GM12891 (cell line): ENCODE results near the gene DCT.

ENCODE experiments used
- PAX5 ChIP-seq: IDR thresholded peaks from 2 replicates; pipeline ENCODE4 v1.6.1; 2011; ENCODE audit warnings: low read length, moderate library complexity, mild to moderate bottlenecking; ENCODE audit not compliant: insufficient read depth, severe bottlenecking
- POLR2A ChIP-seq: IDR thresholded peaks from 2 replicates; pipeline ENCODE4 v1.6.1; 2011; ENCODE audit warnings: low read depth, low read length, control low read depth
- POLR2AphosphoS5 ChIP-seq: IDR thresholded peaks from 2 replicates; pipeline ENCODE4 v1.6.1; 2011; ENCODE audit warnings: low read depth, low read length, control low read depth
- POU2F2 ChIP-seq: IDR thresholded peaks from 2 replicates; pipeline ENCODE4 v1.6.1; 2011; ENCODE audit warnings: low read depth, mild to moderate bottlenecking, control low read depth, low read length, moderate library complexity
- SPI1 ChIP-seq: IDR thresholded peaks from 2 replicates; pipeline ENCODE4 v1.6.1; 2011; ENCODE audit warnings: low read depth, low read length, control low read depth
- TAF1 ChIP-seq: IDR thresholded peaks from 2 replicates; pipeline ENCODE4 v1.6.1; 2011; ENCODE audit warnings: low read depth, low read length, control low read depth

DNA sequence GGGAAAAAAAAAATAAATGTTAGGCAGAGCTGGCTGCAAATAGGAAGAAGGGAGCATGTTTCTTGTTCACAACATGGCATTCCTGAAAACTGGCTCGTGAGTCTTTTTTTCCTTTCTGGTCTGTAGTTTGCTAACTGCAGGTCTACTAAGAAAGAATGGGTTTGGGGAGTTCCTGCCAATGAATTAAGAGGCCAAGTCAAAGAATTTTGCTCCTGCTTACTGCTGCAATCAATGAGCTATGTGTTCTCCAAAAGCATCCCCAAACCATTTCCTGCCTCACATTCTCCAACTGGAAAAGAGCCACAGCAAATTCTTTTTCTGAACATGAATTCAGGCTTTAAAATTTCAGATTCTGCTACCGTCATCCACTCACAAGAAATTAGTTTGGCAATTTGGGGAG is 88.6 kb downstream of the DCT start:
- TF ChIP-seq POLR2A: no peak
- no peak for TF ChIP-seq POLR2AphosphoS5
- no peak for TF ChIP-seq TAF1
- TF ChIP-seq SPI1: no peak
- no peak for TF ChIP-seq POU2F2
- no peak for TF ChIP-seq PAX5
